HEK293 (cell line): ENCODE results near the gene EN2.

Experiments
- CTCF ChIA-PET: fragments of 350-600 bp; formaldehyde crosslinking; extraction: SDS; loops from one replicate; lab custom pipeline; 2021; ENCODE audit warnings: antibody characterized with exemption; lab: Yijun Ruan, JAX
- POLR2A ChIA-PET: fragments of 300-600 bp; formaldehyde crosslinking; extraction: SDS; loops from one replicate; lab custom pipeline; 2020; ENCODE audit warnings: antibody characterized with exemption, inconsistent platforms; lab: Yijun Ruan, JAX
- H3K27ac ChIP-seq: fragments of 200-500 bp; sonication (Bioruptor generic); 2 replicates; pipeline ENCODE4 v1.5.1; 2014; ENCODE audit warnings: low read depth, low read length, control low read depth, inconsistent platforms; ENCODE audit errors: extremely low read depth
- H3K36me3 ChIP-seq, 2 experiments: fragments of 200-500 bp in 1 of 2; sonication (Bioruptor generic) in 1 of 2; 1 replicate in 1 of 2; 2 replicates in 1 of 2; pipeline ENCODE4 v1.5.1; 2014 to 2017; ENCODE audit warnings: inconsistent platforms in 2 of 2, low read length in 2 of 2; ENCODE audit not compliant: control insufficient read depth in 2 of 2, insufficient read depth in 1 of 2
- H3K4me1 ChIP-seq: fragments of 200-500 bp; sonication (Bioruptor generic); 2 replicates; pipeline ENCODE4 v1.5.1; 2014; ENCODE audit warnings: mild to moderate bottlenecking, low read length, inconsistent platforms; ENCODE audit not compliant: control insufficient read depth, insufficient read depth
- H3K4me3 ChIP-seq: 2 replicates; pipeline ENCODE4 v1.5.1; 2011; ENCODE audit warnings: low read depth, mild to moderate bottlenecking, control low read depth, low read length, moderate library complexity
- H3K9me3 ChIP-seq: fragments of 200-500 bp; sonication (Bioruptor generic); 2 replicates; pipeline ENCODE4 v1.5.1; 2014; ENCODE audit warnings: low read depth, low read length, inconsistent platforms; ENCODE audit not compliant: control insufficient read depth, insufficient read depth
- PRDM10 ChIP-seq: fragments of 450-650 bp; formaldehyde crosslinking; IDR thresholded peaks from 2 replicates; pipeline ENCODE4 v1.5.1; 2016; ENCODE audit warnings: missing biosample characterization, missing genetic modification characterization
- TCF7L2 ChIP-seq: IDR thresholded peaks from 2 replicates; pipeline ENCODE4 v1.6.1; 2011; ENCODE audit warnings: low read depth, mild to moderate bottlenecking, inconsistent platforms, low read length, moderate library complexity, borderline replicate concordance
- ZNF132 ChIP-seq: fragments of 450-650 bp; formaldehyde crosslinking; IDR thresholded peaks from 2 replicates; pipeline ENCODE4 v1.5.1; 2017; ENCODE audit warnings: missing biosample characterization, missing genetic modification characterization, borderline replicate concordance
- ZNF184 ChIP-seq: fragments of 450-650 bp; IDR thresholded peaks from 2 replicates; pipeline ENCODE4 v1.5.1; 2018; ENCODE audit warnings: missing biosample characterization, mild to moderate bottlenecking, missing genetic modification characterization
- ZNF426 ChIP-seq: fragments of 450-650 bp; formaldehyde crosslinking; IDR thresholded peaks from 2 replicates; pipeline ENCODE4 v1.5.1; 2017; ENCODE audit warnings: missing biosample characterization, missing genetic modification characterization, mild to moderate bottlenecking, inconsistent platforms, moderate library complexity
- ZNF518A ChIP-seq: fragments of 450-650 bp; formaldehyde crosslinking; conservative IDR thresholded peaks from 2 replicates; pipeline ENCODE4 v1.5.1; 2016; ENCODE audit warnings: low read depth, missing biosample characterization, missing genetic modification characterization
- ZNF549 ChIP-seq: fragments of 450-650 bp; IDR thresholded peaks from 2 replicates; pipeline ENCODE4 v1.5.1; 2018; ENCODE audit warnings: missing biosample characterization, missing genetic modification characterization, mild to moderate bottlenecking, inconsistent platforms, moderate library complexity
- ZNF610 ChIP-seq: fragments of 450-650 bp; formaldehyde crosslinking; IDR thresholded peaks from 2 replicates; pipeline ENCODE4 v1.5.1; 2016; ENCODE audit warnings: missing biosample characterization, missing genetic modification characterization, borderline replicate concordance
- ZSCAN18 ChIP-seq: fragments of 450-650 bp; formaldehyde crosslinking; IDR thresholded peaks from 2 replicates; pipeline ENCODE4 v1.5.1; 2016; ENCODE audit warnings: missing biosample characterization, missing genetic modification characterization
- TF ChIP-seq, protein P1 (sequence below): fragments of 450-650 bp; formaldehyde crosslinking; IDR thresholded peaks from 2 replicates; pipeline ENCODE4 v1.5.1; 2016; ENCODE audit warnings: missing biosample characterization, missing genetic modification characterization, low read depth
- TF ChIP-seq, protein P2 (sequence below): fragments of 450-650 bp; formaldehyde crosslinking; IDR thresholded peaks from 2 replicates; pipeline ENCODE4 v1.5.1; 2016; ENCODE audit warnings: missing biosample characterization, missing genetic modification characterization

EN2 gene

GRCh38 chr7:155449869-155450557, 7.9 kb upstream of the EN2 start:
- Histone ChIP-seq H3K9me3 (no peaks in the 10 kb centered on the region), H3K4me1 (no peaks in the 10 kb centered on the region; the same call in 1 of the 2 replicates), H3K4me3 (no peak overlapping the region), H3K36me3 (no peaks in the 10 kb centered on the region), H3K27ac (no peak overlapping the region)
- POLR2A ChIA-PET: no interaction called here
- CTCF ChIA-PET: no interaction called here
- no peak for TF ChIP-seq ZSCAN18 (tag by site-specific recombination)
- TF ChIP-seq ZNF184 (tag by site-specific recombination): no peak
- no peak for TF ChIP-seq PRDM10 (tag by site-specific recombination)
- no peak for TF ChIP-seq ZNF518A (tag by site-specific recombination)
- no peak for TF ChIP-seq ZNF132
- no peak for TF ChIP-seq ZNF549 (tag by site-specific recombination)
- no peak for TF ChIP-seq ZNF610 (tag by site-specific recombination)

DNA sequence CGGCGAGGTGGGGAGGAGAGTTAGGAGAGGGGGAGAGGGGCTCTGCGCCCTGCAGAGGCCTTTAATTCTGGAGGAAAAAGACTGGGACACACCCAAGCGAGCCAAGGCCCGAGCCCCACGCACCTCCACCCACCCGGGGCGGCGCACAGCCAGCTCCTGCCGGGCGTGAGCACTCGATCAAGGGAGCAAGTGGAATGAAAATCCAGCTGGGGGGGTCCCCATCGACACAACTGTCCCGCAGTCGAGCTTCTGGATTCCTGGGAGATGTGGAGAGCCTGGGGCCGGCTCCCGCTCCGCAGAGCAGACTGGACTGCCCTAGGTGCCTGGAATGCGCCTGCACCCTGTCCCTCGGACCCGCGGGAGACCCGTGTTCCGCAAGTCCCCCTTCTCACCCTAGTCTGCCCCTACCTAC, 7.4 kb upstream of the EN2 start:
- Histone ChIP-seq H3K4me1 (no peaks in the 10 kb centered on the region; the same call in 1 of the 2 replicates), H3K4me3 (no peak overlapping the region), H3K36me3 (no peaks in the 10 kb centered on the region), H3K27ac (no peak overlapping the region), H3K9me3 (no peaks in the 10 kb centered on the region)
- ChIA-PET CTCF (interaction anchor here (0.5 to 0.7 kb wide), 2 partner anchors 20 to 706 kb away, joined by 4 to 7 read pairs; no protein-coding TSS in a partner anchor), POLR2A (no interaction called here)
- TF ChIP-seq ZNF426 (tag by site-specific recombination) (no peak), TCF7L2 (no peak)
- TF ChIP-seq, protein P1, sequence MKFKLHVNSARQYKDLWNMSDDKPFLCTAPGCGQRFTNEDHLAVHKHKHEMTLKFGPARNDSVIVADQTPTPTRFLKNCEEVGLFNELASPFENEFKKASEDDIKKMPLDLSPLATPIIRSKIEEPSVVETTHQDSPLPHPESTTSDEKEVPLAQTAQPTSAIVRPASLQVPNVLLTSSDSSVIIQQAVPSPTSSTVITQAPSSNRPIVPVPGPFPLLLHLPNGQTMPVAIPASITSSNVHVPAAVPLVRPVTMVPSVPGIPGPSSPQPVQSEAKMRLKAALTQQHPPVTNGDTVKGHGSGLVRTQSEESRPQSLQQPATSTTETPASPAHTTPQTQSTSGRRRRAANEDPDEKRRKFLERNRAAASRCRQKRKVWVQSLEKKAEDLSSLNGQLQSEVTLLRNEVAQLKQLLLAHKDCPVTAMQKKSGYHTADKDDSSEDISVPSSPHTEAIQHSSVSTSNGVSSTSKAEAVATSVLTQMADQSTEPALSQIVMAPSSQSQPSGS (tag by site-specific recombination): no peak
- TF ChIP-seq, protein P2, sequence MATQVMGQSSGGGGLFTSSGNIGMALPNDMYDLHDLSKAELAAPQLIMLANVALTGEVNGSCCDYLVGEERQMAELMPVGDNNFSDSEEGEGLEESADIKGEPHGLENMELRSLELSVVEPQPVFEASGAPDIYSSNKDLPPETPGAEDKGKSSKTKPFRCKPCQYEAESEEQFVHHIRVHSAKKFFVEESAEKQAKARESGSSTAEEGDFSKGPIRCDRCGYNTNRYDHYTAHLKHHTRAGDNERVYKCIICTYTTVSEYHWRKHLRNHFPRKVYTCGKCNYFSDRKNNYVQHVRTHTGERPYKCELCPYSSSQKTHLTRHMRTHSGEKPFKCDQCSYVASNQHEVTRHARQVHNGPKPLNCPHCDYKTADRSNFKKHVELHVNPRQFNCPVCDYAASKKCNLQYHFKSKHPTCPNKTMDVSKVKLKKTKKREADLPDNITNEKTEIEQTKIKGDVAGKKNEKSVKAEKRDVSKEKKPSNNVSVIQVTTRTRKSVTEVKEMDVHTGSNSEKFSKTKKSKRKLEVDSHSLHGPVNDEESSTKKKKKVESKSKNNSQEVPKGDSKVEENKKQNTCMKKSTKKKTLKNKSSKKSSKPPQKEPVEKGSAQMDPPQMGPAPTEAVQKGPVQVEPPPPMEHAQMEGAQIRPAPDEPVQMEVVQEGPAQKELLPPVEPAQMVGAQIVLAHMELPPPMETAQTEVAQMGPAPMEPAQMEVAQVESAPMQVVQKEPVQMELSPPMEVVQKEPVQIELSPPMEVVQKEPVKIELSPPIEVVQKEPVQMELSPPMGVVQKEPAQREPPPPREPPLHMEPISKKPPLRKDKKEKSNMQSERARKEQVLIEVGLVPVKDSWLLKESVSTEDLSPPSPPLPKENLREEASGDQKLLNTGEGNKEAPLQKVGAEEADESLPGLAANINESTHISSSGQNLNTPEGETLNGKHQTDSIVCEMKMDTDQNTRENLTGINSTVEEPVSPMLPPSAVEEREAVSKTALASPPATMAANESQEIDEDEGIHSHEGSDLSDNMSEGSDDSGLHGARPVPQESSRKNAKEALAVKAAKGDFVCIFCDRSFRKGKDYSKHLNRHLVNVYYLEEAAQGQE (tag by site-specific recombination): no peak
